HepG2 (cell line): ENCODE data around the gene NECAB2. TPM values are rescaled to one million over a fixed set of nuclear protein-coding genes. Genes with fewer than 3 reads are reported as not detected.
A peak's percentile ranks its signal among the peaks of the same experiment; 100 is the strongest.

Source experiments
- ATF4 ChIP-seq, 2 experiments: fragments of 450-650 bp in 1 of 2; sonication (generic) in 1 of 2; formaldehyde crosslinking; IDR thresholded peaks; 2 replicates each; pipeline versions ENCODE4 v1.5.0 to v1.8.0; 2020 to 2022; ENCODE audit warnings: mild to moderate bottlenecking in 1 of 2, missing genetic modification reagents in 1 of 2
- CBFB ChIP-seq: sonication (generic); formaldehyde crosslinking; IDR thresholded peaks from 2 replicates; pipeline ENCODE4 v1.4.0; 2020; ENCODE audit warnings: missing genetic modification reagents
- DR1 ChIP-seq: sonication (generic); formaldehyde crosslinking; IDR thresholded peaks from 2 replicates; pipeline ENCODE4 v1.8.0; 2021; ENCODE audit warnings: mild to moderate bottlenecking, missing genetic modification reagents, inconsistent platforms
- EZH2 ChIP-seq: conservative IDR thresholded peaks from 2 replicates; pipeline ENCODE4 v1.6.1; 2012; ENCODE audit warnings: mild to moderate bottlenecking, low read depth, low read length, moderate library complexity
- GZF1 ChIP-seq: sonication (generic); formaldehyde crosslinking; IDR thresholded peaks from 2 replicates; pipeline ENCODE4 v1.5.1; 2020; ENCODE audit warnings: mild to moderate bottlenecking, missing genetic modification reagents
- HDAC6 ChIP-seq: fragments of 200-600 bp; sonication (generic); IDR thresholded peaks from 2 replicates; pipeline ENCODE4 v1.7.0; 2017; ENCODE audit warnings: mild to moderate bottlenecking, antibody characterized with exemption, low read length, low read depth
- KDM2A ChIP-seq: sonication (generic); formaldehyde crosslinking; IDR thresholded peaks from 2 replicates; pipeline ENCODE4 v1.4.0; 2020; ENCODE audit warnings: low read depth, missing genetic modification reagents, borderline replicate concordance
- KLF15 ChIP-seq: sonication (generic); formaldehyde crosslinking; IDR thresholded peaks from 2 replicates; pipeline ENCODE4 v1.8.1; 2023; ENCODE audit warnings: borderline replicate concordance, mild to moderate bottlenecking, inconsistent platforms, missing genetic modification reagents, mixed read lengths
- MAX ChIP-seq: IDR thresholded peaks from 2 replicates; pipeline ENCODE4 v1.6.1; 2012; ENCODE audit warnings: inconsistent platforms
- MIER3 ChIP-seq: IDR thresholded peaks from 2 replicates; pipeline ENCODE4 v1.6.1; 2016; ENCODE audit warnings: missing compliant biosample characterization, borderline replicate concordance
- NR2F2 ChIP-seq: IDR thresholded peaks from 2 replicates; pipeline ENCODE4 v1.6.1; 2012; ENCODE audit warnings: low read depth, inconsistent platforms, borderline replicate concordance
- POLR2A ChIP-seq, 2 experiments: IDR thresholded peaks; 2 replicates each; pipeline ENCODE4 v1.6.1; 2011; ENCODE audit warnings: low read depth in 2 of 2, low read length in 2 of 2, mild to moderate bottlenecking in 1 of 2, moderate library complexity in 1 of 2; ENCODE audit not compliant: insufficient read depth in 1 of 2
- POLR2AphosphoS2 ChIP-seq: IDR thresholded peaks from 2 replicates; pipeline ENCODE4 v1.6.1; 2011; ENCODE audit warnings: low read depth, low read length, improper control_type of control experiment
- PRDM15 ChIP-seq: sonication (generic); formaldehyde crosslinking; IDR thresholded peaks from 2 replicates; pipeline ENCODE4 v1.4.0; 2020; ENCODE audit warnings: missing genetic modification reagents
- RBM39 ChIP-seq: fragments of 200-400 bp; formaldehyde crosslinking; IDR thresholded peaks from one replicate; pipeline ENCODE4 v1.6.1; 2018; ENCODE audit warnings: antibody characterized with exemption, mild to moderate bottlenecking, low read depth, low read length; ENCODE audit not compliant: poor library complexity, severe bottlenecking
- RELA ChIP-seq: sonication (generic); formaldehyde crosslinking; IDR thresholded peaks from 2 replicates; pipeline ENCODE4 v1.4.0; 2020; ENCODE audit warnings: missing genetic modification reagents
- SAFB2 ChIP-seq: sonication (generic); formaldehyde crosslinking; IDR thresholded peaks from 2 replicates; pipeline ENCODE4 v1.5.1; 2020; ENCODE audit warnings: missing genetic modification reagents, low read depth, mild to moderate bottlenecking, borderline replicate concordance
- SCMH1 ChIP-seq: sonication (generic); formaldehyde crosslinking; IDR thresholded peaks from 2 replicates; pipeline ENCODE4 v1.9.0; 2021; ENCODE audit warnings: missing genetic modification reagents, mild to moderate bottlenecking, borderline replicate concordance
- SMAD3 ChIP-seq: sonication (generic); formaldehyde crosslinking; IDR thresholded peaks from 2 replicates; pipeline ENCODE4 v1.4.0; 2020; ENCODE audit warnings: missing genetic modification reagents
- SMAD9 ChIP-seq: sonication (generic); formaldehyde crosslinking; IDR thresholded peaks from 2 replicates; pipeline ENCODE4 v1.5.1; 2020; ENCODE audit warnings: mild to moderate bottlenecking, missing genetic modification reagents
- TFAP4 ChIP-seq: sonication (generic); IDR thresholded peaks from 2 replicates; pipeline ENCODE4 v1.6.1; 2016; ENCODE audit warnings: low read depth, borderline replicate concordance
- YEATS2 ChIP-seq: sonication (generic); formaldehyde crosslinking; IDR thresholded peaks from 2 replicates; pipeline ENCODE4 v1.4.0; 2020; ENCODE audit warnings: missing genetic modification reagents, borderline replicate concordance
- ZNF20 ChIP-seq: sonication (generic); formaldehyde crosslinking; IDR thresholded peaks from 2 replicates; pipeline ENCODE4 v1.4.0; 2020; ENCODE audit warnings: mild to moderate bottlenecking, moderate library complexity, missing genetic modification reagents
- ZNF431 ChIP-seq: sonication (generic); formaldehyde crosslinking; IDR thresholded peaks from 2 replicates; pipeline ENCODE4 v1.9.0; 2022; ENCODE audit warnings: missing genetic modification reagents, low read depth, mild to moderate bottlenecking, borderline replicate concordance
- ZNF674 ChIP-seq: sonication (generic); formaldehyde crosslinking; IDR thresholded peaks from 2 replicates; pipeline ENCODE4 v1.5.0; 2020; ENCODE audit warnings: low read depth, mild to moderate bottlenecking, missing genetic modification reagents
- polyA plus RNA-seq, 8 experiments: library from polyadenylated mRNA; depleted of rRNA in 3 of 8; stranded (reverse) in 7 of 8; unstranded in 1 of 8; fragments of >200 nt; fragmentation: Illumina TruSeq in 4 of 8; extraction: Trizol in 4 of 8; gene quantifications; 2 replicates each; pipeline versions ENCODE4 v1.2.1 to v1.2.3, GENCODE V29; 2011 to 2016; ENCODE audit warnings: low read depth in 4 of 8, missing spikeins in 1 of 8, mixed read lengths in 1 of 8; ENCODE audit not compliant: insufficient read depth in 1 of 8
- total RNA-seq, 5 experiments: library from RNA; depleted of rRNA; stranded (reverse); fragments of >200 nt; fragmentation: Illumina TruSeq; extraction: Trizol; gene quantifications; 2 replicates each; pipeline ENCODE4 v1.2.3, GENCODE V29; 2016; ENCODE audit warnings: low read depth in 1 of 5

NECAB2 gene
- total and polyA plus RNA-seq, 2 of the 13 experiments (the other 11 are each of a cell fraction or from before 2014, with no cell fraction given) = 0.21 to 0.49 TPM

- no peak for TF ChIP-seq PRDM15
- TF ChIP-seq POLR2AphosphoS2 = no peak
- TF ChIP-seq HDAC6 = no peak
- no peak for TF ChIP-seq SAFB2 (CRISPR knock-in tag)
- TF ChIP-seq CBFB (CRISPR knock-in tag) = 0 out of 2 replicates have a peak, but pooled peaks have one; percentile 34
- peak; percentile 46; the same call in 1 of the 2 replicates for TF ChIP-seq TFAP4
- TF ChIP-seq MIER3 (CRISPR knock-in tag) = peak; percentile 72; the same call in 1 of the 2 replicates
- no peak for TF ChIP-seq RELA
- no peak for TF ChIP-seq SMAD9 (CRISPR knock-in tag)
- TF ChIP-seq ZNF674 (CRISPR knock-in tag) = no peak
- TF ChIP-seq DR1 (CRISPR knock-in tag) = no peak
- TF ChIP-seq ATF4 (CRISPR knock-in tag; IDR thresholded peaks at IDR 0.05) = no peak
- TF ChIP-seq NR2F2 = peak; percentile 79
- no peak for TF ChIP-seq KDM2A
- TF ChIP-seq KLF15 (CRISPR knock-in tag) = no peak
- TF ChIP-seq GZF1 = no peak; the same call in 1 of the 2 replicates
- no peak for TF ChIP-seq ZNF20
- no peak for TF ChIP-seq YEATS2 (CRISPR knock-in tag)
- TF ChIP-seq SCMH1 = no peak
- TF ChIP-seq POLR2A (IDR thresholded peaks at IDR 0.05; ENCODE audit: insufficient read depth in 1 of 2, low read depth in 2 of 2, low read length in 2 of 2) = no peak
- no peak for TF ChIP-seq SMAD3 (CRISPR knock-in tag)
- no peak; the same call in none of the 2 replicates for TF ChIP-seq ZNF431 (CRISPR knock-in tag)
- TF ChIP-seq EZH2 = no peak
- TF ChIP-seq RBM39 = no peak
- peak; percentile 46 for TF ChIP-seq MAX
These were observed 18.9 kb upstream of the NECAB2 start (continued) for GRCh38 chr16:83948914-83949723.
